ENCODE data around the gene ZIC2.

Gene ZIC2

DNA sequence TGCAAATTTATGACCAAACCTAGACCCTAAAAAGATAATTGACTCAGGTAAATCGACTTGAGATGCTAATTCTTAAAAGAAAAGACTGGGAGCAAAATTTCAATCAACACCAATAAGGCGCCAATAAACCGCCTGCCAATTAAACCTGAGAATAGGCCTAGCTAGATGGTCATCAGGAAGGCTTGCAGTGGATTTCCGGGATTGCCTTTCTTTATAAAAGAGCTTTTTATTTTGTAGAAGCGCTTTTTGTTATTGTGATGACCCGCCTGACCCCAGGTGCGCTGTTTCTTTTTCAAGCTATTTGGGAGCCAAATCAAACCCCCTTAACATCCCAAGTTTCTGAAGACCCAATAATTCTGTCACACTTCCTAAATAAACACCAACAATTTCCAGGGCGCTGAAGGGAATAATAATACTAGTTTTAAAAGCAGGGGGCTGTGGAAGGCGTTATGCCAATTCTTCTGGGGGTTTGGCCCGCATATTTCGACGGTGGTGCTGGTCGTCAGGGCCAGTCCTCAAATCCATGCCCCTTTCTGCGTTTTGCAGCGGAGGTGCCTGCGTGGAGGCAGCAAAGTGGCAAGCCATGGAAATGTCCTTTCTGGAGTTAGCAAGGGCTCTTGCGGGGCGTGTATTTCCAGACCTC lies 7.2 kb upstream of the ZIC2 start:
- DNase-seq (ENCODE audit: low read depth in 2 of 2): no peak

DNA sequence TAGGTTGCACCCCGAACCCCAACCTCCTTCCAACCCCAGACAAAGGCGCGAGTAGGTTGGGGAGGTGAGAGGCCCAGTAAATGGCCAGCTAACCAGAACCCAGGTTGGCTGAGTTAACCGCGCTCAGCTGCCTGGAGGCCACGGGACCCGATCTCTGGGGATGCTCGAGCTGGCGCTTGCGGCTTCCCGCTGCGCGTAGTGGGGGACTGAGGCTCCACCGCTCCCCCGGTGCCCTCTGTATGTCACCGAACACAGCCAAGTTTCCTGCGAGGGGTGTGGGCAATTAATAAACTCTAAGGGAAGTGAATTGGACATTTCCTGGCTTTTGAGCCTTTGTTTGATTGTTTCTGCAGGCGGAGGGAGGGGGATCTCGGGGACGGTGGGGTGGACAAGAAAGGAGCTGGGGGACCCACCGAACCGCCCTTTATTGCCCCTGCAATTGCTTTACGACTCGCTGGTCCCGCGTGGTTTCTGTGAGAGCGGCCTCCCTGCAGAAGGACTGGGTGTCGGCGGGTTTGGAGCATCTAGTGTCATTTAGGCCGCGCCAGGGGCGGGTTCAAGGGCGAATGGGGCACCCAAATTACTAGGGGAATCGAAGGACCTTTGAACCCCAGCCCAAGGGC lies 6.5 kb upstream of the ZIC2 start:
- DNase-seq (ENCODE audit: low read depth in 2 of 2): no peak

DNA sequence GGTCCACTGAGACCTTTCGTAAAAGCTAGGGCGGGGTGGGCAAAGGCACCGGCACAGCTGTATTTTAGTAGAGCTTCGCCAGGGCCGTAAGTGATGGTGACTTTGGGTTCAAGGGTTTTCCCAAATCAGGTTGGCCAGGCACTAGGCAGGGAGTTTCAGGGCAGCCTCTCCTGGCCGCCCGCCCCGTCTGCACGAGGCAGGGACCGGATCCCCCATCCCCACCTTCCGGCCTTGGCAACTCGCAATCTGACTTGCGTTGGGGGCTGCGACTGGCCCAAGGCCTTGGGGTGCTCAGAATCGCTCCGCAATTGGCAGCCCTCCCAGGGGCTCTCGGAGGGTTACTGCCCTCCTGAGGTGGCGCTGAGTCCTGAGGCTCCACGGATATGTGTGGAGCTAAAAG lies 6.0 kb upstream of the ZIC2 start:
- no peak for DNase-seq (ENCODE audit: low read depth in 2 of 2)

DNA sequence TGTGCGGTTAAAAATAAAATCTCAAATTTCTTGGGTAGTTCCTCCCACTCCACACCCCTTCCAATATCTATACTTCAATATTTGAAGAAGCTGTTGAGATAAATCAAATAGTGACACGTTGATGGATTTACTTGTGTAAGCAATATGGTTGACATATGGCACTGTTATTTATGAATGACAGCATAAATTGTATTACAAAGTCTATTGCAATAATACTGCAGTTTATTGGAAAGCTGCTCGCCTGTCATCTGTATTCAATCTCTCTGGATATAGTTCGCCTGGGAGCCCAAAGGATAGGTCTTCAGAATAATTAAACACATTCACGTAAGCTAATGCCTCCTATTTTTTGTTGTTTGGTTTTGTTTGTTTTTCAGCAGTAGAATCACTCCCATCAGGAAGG lies 5.0 kb upstream of the ZIC2 start:
- DNase-seq (ENCODE audit: low read depth in 2 of 2): no peak

DNA sequence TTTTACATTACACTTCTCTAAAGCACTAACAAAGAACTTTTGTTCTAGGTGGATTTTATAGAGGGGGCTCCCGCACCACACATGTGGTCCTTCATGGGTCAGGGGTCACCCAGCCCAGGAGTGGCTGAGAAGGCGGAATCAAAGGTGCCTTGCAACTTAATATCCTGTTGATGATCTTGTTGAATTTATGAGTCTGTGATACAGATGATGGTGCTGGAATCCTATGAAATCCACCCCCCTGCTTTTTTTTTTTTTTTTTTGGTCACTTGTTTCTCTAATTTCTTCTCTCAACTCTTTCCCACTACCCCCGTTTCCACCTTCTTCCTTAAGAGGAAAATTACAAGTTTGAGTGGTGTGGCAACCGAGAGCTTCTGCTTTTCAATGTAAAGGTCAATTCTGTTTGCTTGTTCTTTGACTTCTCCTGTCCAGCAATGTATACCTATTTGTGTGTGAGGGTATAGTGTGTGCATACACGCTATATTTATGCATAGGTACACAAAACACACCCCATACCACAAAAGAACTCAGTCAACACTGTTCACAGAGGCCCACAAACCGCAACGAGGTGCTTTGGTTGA lies 4.2 kb upstream of the ZIC2 start:
- DNase-seq (ENCODE audit: low read depth in 2 of 2): no peak

DNA sequence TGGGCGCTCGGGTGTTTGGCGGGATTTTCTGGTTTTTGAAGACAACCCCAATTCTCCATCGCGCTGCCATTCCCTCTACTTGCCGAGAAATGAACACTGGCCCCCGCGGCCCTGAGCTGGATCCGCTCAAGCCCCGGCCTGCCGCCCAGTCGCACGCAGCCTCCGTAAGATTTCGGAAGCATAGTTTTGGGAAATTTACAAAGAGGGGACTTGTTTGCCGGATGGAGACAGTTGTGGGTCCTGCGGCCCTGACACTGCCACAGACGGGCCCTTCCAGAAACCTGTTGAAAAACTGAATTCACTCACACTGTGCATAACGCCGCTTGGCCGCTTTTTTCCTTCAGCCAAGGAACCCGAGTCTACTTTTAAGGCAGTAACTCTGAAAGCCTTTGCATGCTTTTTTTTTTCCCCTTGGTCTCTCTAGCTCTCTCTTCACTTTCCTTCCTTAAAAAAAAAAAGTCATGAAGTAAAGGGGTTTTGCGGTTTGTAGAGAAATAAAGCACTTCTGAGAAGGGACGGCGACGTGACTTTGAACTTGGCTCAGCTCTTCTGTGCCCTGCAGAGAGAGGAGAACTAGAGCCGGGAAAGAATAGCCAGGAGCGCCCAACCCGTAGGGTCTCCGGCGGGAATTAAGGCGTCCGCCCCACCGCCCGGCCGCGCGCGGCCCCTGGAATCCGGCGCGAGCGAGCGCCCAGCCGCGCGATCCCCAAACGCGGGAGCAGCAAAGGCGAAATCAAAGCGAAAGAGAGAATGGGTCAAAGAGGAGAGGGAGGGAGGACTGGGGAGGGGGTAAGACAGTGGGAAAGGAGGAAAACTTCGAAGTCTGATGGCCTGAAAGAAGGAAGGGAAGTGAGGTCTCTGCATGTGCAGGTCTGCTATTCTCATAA lies 3.4 kb upstream of the ZIC2 start:
- DNase-seq (ENCODE audit: low read depth in 2 of 2): no peak

DNA sequence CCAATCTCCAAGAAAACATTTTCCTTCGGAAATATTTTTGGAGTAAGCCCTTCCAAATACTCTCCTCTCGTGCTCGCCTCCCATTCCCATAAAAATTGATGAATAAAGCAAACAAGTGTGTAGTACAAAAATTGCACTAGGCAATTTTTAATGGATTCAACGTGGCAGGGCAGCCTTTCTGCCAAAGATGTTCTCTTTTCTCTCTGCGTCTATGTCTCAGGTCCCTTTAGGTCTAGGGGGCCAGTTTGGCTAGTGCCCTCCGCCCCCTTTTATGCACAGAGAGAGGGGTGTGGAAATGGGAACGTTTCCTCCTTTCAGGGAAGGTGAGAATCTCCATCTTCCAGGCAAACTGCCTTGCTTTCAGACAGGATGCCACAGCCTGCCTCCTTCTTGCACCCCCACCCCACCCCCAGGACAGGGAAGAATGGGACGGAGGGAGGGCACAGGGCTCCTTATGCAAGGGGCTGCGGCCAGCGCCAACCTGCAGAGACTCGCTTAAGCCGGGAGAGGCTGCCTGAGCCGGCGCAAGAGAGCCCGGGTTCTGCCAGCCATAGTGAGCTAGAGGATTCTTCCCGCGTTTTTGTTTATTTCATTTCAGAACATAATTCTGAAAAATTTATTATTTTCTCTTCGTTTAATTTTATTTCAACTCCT lies 2.7 kb upstream of the ZIC2 start:
- DNase-seq (ENCODE audit: low read depth in 2 of 2): no peak

DNA sequence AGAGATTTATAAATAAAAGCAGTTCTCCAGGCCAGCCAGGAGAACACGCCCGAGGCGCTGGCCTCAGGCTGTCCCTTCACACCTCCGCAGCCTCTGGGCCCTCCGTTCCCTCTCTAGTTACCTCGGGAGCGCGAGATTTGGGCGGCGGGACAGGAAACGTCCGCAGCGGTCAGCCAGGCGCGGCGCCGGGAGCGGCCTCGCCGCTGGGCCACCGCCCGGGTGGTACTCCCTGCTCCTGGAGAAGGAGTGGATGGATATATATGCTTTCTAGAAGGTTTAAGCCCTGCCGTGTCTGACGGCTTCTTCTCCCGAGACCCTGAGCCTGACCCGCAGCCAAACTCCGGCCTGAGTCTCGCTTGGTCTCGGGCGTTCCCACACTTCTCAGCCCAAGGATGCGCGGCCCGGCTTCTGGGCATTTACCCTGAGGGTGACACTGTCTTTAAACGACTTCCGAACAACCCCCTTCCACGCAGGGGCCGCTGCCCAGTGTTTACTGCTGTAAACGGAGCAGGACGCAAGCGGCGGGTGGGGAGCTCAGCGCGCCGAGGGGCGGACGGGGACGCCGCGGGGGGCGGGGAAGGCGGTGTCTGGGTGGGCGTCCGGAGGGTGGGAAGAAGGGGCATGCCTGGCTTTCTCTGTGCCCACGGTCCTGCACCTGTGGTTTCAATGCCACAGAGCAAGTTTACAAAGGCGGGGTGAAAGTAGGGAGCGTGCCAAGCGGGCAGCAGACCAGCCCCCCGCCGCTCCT lies 2.0 kb upstream of the ZIC2 start:
- no peak for DNase-seq (ENCODE audit: low read depth in 2 of 2)

DNA sequence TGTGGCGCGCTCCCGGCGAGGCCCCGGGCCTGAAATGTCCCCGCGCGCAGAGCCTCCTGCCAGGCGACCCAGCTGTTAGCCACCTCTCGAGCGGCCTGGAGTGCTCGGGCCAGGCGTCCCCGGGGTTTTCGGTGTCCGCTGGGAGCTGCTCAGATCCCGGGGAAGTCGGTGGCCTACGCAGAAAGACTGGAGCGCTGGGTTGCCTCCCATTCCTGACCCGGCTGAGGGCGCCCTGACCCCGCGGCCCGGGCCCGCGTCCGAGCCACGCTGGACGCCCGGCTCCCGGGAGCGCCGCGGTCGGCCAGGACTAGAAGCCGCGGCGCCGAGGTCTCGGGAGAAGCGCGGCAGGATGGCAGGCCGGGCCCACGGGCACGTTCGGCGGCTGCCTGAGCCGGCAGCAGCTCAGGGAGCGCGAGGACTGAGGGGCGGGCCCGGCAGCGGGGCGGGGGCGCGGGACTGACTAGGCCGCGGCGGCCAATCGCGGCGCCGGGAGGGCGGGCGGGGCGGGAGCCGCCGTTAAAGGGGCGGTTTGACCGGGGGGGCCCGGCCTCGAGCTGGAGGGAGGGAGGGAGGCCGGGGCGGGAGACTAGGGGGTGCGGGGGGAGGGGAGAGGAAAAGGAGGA lies 1.3 kb upstream of the ZIC2 start:
- DNase-seq (ENCODE audit: low read depth in 2 of 2): peak; percentile 32 to 42

DNA sequence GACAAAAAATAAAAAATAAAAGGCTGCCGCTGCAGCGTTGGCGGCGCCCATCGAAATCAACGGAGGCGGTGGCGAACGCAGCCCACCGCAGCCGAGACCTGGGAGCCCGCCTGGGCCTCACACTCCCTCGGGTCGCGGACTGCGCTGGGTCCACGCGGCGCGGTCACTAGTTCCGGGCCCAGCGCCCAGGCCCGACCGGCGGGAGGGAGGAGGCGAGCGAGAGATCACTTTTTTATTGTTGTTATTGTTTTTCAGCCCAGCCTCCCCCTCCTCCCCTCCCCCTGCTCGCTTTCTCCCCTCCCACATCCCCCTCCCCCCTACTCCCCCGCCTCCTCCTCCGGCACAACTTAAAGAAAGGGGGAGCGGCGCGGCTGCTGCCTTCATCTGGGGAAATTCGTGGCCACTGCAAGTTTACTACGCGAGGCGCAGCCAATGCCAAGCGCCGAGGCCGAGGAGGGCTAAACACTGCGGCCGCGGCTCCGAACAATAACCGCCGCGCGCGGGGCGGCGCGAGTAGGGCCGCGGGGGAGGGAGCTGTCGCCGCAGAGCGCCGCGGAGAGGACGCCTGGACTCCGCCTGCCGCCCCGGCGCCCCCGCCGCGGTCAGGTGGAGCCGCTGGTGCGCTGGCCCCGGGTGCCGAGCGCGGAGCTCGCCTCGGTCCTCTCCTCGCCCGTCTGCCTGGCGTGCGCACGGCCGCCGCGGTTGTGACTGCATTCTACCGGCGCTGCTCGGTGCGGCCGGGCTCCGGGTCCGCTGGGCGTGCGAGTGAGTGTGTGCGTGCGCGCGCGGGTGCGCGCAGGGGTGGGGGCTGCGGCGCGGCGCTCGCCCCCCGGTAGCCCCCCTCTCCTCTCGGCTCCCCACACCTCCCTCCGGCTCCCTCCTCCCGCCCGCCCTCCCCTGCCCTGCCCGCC lies 505 bp upstream of the ZIC2 start:
- DNase-seq (ENCODE audit: low read depth in 2 of 2): no peak

DNA sequence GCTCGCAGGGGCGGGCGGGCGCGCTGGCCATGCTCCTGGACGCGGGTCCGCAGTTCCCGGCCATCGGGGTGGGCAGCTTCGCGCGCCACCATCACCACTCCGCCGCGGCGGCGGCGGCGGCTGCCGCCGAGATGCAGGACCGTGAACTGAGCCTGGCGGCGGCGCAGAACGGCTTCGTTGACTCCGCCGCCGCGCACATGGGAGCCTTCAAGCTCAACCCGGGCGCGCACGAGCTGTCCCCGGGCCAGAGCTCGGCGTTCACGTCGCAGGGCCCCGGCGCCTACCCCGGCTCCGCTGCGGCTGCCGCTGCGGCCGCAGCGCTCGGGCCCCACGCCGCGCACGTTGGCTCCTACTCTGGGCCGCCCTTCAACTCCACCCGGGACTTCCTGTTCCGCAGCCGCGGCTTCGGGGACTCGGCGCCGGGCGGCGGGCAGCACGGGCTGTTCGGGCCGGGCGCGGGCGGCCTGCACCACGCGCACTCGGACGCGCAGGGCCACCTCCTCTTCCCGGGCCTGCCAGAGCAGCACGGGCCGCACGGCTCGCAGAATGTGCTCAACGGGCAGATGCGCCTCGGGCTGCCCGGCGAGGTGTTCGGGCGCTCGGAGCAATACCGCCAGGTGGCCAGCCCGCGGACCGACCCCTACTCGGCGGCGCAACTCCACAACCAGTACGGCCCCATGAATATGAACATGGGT lies 599 bp downstream of the ZIC2 start:
- DNase-seq (ENCODE audit: low read depth in 2 of 2): no peak

DNA sequence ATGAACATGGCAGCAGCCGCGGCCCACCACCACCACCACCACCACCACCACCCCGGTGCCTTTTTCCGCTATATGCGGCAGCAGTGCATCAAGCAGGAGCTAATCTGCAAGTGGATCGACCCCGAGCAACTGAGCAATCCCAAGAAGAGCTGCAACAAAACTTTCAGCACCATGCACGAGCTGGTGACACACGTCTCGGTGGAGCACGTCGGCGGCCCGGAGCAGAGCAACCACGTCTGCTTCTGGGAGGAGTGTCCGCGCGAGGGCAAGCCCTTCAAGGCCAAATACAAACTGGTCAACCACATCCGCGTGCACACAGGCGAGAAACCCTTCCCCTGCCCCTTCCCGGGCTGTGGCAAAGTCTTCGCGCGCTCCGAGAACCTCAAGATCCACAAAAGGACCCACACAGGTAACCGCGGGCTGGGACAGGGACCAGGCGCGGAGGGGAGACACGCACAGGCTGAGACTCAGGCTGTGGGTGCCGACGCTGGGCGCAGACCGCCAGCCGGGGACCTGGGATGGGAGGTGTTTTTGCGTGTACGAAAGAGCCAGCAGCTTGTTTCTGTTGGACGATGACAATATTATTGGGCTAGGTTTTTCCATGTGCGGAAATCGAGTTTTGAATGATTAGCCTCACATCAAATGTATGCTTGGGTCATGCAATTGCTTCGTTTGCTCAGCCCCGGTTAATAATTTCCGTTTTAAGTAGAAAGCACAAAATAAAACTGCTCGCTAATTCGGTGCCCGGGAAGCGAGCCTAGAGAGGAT lies 1.3 kb downstream of the ZIC2 start:
- no peak for DNase-seq (ENCODE audit: low read depth in 2 of 2)

DNA sequence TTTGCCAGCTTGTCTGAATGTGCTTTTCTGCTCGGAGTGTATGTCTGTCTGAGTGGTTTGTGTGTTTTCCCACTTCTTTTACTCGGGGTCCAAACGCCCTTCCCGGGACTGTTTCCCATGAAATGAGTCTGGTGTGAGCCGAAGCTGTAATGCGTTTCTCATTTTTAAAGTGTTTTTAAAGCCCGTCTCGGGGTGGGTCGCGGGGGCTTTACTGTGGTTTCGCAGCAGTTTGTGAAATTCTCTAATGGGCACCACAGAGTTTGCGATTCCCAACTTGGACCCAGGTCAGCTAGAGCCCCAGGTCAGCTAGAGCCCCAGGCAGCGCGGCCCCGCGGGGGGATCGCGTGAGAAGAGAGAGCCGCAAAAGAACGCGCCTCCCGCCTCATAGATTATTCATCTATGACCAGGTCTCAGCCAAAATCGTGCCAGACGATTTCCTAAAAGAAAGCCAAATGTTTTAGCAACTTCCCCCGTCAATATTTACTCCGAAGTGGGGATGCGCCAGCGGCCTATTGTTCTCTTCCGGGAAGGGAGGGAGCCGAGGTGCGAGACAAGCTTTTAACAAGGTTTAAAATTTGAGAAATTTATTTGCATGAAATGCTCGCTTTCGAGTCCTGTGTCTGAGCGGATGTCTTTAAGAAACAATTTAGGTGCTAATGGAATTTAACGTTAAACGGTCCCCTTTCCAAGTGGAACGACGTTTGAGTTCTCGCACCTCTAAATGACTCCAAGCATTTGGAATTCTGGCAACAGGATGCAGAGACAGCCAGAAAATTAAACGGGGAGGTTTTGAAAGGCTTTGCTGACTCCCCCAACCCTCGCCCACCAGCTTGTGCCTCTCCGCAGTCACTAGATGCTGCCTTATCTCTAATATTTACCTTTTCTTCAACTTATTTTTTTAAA lies 2.2 kb downstream of the ZIC2 start:
- no peak for DNase-seq (ENCODE audit: low read depth in 2 of 2)

DNA sequence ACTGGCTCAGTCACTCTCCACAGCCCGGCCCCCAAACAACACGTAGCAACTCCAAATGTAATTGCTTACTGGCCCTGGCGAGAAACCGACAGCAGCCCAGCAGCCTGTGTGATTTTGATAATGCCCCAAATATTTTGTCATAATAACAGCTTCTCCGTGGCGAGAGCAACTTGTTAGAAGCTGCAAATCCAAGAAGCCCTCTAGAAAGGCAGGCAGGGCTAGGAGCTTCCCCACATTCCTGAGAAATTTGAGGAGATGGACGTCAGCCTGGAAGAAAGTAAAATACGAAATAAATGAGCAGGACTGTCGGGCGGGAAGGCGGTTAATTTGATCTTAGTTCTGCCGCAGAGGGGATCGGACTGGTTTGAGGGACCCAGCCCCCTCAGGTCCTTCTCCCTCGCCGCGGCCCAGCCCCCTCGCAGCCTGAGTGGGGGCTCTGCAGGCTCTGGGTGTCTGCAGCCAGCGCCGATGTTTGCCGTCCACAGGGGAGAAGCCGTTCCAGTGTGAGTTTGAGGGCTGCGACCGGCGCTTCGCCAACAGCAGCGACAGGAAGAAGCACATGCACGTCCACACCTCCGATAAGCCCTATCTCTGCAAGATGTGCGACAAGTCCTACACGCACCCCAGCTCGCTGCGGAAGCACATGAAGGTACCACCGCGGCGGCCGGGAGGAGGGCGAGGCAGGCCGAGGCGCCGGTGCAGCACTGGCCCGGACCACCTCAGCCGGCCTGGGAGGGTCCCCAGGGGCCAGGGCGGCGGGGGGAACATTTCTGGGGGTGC lies 3.1 kb downstream of the ZIC2 start:
- no peak for DNase-seq (ENCODE audit: low read depth in 2 of 2)

DNA sequence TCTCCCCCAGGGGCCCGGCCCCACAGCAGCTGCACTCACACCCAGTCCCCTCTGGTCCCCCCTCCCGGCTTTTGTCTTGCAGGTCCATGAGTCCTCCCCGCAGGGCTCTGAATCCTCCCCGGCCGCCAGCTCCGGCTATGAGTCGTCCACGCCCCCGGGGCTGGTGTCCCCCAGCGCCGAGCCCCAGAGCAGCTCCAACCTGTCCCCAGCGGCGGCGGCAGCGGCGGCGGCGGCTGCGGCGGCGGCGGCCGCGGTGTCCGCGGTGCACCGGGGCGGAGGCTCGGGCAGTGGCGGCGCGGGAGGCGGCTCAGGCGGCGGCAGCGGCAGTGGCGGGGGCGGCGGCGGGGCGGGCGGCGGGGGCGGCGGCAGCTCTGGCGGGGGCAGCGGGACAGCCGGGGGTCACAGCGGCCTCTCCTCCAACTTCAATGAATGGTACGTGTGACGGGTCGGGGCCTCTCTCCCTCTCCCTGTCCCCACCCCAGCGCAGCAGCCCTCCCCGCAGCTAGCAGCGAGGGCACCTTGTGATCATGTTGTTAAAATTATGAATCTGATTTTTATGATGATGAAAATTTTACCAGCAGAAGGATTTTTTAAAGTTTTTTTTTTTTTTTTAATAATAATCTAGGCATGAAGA lies 3.8 kb downstream of the ZIC2 start:
- no peak for DNase-seq (ENCODE audit: low read depth in 2 of 2)

DNA sequence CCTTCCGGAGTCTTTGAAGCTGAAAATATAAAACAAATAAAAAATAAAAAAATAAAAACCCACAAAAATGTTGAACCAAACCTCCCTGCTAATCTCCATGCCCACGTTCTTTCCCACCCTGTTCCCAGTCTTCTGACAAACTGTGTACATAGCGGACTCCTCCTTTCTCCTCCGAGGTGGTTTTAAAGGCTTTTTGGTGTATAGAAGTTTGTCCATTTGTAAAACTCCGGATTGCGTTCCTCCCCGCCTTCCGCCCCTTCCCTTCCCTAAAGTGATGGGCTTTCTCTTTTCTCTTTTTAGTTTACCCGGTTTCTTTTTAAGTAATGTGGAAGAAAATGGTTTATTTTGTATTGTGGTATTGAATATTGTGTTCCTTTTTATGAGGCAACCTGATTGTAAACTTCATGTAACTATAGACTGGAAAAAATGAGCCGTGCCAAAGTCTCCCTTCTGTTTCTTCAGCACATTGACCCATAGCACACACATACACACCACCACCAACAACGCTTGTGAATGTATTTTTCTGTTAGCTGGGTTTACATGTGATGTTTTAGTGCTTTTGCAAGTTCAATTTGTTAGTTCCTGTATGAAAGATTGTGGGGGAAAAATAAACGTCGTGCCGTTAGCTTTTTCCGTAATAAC lies 4.4 kb downstream of the ZIC2 start:
- no peak for DNase-seq (ENCODE audit: low read depth in 2 of 2)

All from stimulated activated CD8-positive, alpha-beta memory T cell treated with anti-CD3 and anti-CD28 coated beads, Interleukin-15, amount 100 ng/mL, for 4 hours (primary cell).